ENCODE results near the gene STARD3. TPM values are rescaled to one million over a fixed set of nuclear protein-coding genes. Genes with fewer than 3 reads are reported as not detected.

The STARD3 gene
- total and polyA plus RNA-seq, 2 of the 13 experiments (the other 11 are each of a cell fraction or from before 2014, with no cell fraction given), result 34.6 to 100 TPM

DNA sequence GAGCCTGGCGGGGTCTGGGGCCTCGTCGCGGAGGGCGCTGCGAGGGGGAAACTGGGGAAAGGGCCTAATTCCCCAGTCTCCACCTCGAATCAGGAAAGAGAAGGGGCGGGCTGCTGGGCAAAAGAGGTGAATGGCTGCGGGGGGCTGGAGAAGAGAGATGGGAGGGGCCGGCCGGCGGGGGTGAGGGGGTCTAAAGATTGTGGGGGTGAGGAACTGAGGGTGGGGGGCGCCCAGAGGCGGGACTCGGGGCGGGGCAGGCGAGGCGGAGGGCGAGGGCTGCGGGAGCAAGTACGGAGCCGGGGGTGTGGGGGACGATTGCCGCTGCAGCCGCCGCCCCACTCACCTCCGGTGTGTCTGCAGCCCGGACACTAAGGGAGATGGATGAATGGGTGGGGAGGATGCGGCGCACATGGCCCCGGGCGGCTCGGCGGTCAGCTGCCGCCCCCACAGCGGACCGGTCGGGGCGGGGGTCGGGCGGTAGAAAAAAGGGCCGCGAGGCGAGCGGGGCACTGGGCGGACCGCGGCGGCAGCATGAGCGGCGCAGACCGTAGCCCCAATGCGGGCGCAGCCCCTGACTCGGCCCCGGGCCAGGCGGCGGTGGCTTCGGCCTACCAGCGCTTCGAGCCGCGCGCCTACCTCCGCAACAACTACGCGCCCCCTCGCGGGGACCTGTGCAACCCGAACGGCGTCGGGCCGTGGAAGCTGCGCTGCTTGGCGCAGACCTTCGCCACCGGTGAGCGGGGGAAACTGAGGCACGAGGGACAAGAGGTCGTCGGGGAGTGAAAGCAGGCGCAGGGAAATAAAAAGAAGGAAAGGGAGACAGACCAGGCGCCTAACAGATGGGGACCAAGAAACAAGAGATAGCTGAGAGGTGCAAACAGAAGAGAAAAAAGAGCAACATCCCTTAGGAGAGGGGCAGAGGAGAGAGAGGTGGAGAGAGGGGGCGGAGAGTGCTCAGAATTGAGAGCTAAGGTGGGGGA lies 31.3 kb downstream of the STARD3 start, which contains the start of gene PNMT (continued):
- TF ChIP-seq, protein P1, sequence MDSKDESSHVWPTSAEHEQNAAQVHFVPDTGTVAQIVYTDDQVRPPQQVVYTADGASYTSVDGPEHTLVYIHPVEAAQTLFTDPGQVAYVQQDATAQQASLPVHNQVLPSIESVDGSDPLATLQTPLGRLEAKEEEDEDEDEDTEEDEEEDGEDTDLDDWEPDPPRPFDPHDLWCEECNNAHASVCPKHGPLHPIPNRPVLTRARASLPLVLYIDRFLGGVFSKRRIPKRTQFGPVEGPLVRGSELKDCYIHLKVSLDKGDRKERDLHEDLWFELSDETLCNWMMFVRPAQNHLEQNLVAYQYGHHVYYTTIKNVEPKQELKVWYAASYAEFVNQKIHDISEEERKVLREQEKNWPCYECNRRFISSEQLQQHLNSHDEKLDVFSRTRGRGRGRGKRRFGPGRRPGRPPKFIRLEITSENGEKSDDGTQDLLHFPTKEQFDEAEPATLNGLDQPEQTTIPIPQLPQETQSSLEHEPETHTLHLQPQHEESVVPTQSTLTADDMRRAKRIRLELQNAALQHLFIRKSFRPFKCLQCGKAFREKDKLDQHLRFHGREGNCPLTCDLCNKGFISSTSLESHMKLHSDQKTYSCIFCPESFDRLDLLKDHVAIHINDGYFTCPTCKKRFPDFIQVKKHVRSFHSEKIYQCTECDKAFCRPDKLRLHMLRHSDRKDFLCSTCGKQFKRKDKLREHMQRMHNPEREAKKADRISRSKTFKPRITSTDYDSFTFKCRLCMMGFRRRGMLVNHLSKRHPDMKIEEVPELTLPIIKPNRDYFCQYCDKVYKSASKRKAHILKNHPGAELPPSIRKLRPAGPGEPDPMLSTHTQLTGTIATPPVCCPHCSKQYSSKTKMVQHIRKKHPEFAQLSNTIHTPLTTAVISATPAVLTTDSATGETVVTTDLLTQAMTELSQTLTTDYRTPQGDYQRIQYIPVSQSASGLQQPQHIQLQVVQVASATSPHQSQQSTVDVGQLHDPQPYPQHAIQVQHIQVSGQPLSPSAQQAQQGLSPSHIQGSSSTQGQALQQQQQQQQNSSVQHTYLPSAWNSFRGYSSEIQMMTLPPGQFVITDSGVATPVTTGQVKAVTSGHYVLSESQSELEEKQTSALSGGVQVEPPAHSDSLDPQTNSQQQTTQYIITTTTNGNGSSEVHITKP (CRISPR knock-in tag; IDR thresholded peaks at IDR 0.05; ENCODE audit: low read depth), result 0 out of 2 replicates have a peak, but pooled peaks have one; percentile 28
- TF ChIP-seq ZNF652 (CRISPR knock-in tag; IDR thresholded peaks at IDR 0.05; ENCODE audit: borderline replicate concordance, low read depth) (no peak), ESRRA (CRISPR knock-in tag; IDR thresholded peaks at IDR 0.05; ENCODE audit: low read depth) (0 out of 2 replicates have a peak, but pooled peaks have one; percentile 60), DNMT1 (CRISPR knock-in tag; IDR thresholded peaks at IDR 0.05) (peak; percentile 77; the same call in 1 of the 2 replicates), ZEB1 (IDR thresholded peaks at IDR 0.05; ENCODE audit: insufficient replicate concordance, low read depth) (no peak), ZNF678 (CRISPR knock-in tag; IDR thresholded peaks at IDR 0.05) (0 out of 2 replicates have a peak, but pooled peaks have one; percentile 25), ADNP (CRISPR knock-in tag; IDR thresholded peaks at IDR 0.05) (no peak), ZNF333 (CRISPR knock-in tag; IDR thresholded peaks at IDR 0.05; ENCODE audit: borderline replicate concordance) (no peak), DR1 (CRISPR knock-in tag; IDR thresholded peaks at IDR 0.05) (no peak), ZSCAN22 (CRISPR knock-in tag; IDR thresholded peaks at IDR 0.05) (0 out of 2 replicates have a peak, but pooled peaks have one; percentile 46), RARA (CRISPR knock-in tag; IDR thresholded peaks at IDR 0.05) (peak; percentile 52), MIER2 (CRISPR knock-in tag; IDR thresholded peaks at IDR 0.05) (0 out of 2 replicates have a peak, but pooled peaks have one; percentile 44)
- TF ChIP-seq, protein P2, sequence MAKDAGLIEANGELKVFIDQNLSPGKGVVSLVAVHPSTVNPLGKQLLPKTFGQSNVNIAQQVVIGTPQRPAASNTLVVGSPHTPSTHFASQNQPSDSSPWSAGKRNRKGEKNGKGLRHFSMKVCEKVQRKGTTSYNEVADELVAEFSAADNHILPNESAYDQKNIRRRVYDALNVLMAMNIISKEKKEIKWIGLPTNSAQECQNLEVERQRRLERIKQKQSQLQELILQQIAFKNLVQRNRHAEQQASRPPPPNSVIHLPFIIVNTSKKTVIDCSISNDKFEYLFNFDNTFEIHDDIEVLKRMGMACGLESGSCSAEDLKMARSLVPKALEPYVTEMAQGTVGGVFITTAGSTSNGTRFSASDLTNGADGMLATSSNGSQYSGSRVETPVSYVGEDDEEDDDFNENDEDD (CRISPR knock-in tag; IDR thresholded peaks at IDR 0.05; ENCODE audit: borderline replicate concordance), result peak; percentile 89
- TF ChIP-seq, protein P3, sequence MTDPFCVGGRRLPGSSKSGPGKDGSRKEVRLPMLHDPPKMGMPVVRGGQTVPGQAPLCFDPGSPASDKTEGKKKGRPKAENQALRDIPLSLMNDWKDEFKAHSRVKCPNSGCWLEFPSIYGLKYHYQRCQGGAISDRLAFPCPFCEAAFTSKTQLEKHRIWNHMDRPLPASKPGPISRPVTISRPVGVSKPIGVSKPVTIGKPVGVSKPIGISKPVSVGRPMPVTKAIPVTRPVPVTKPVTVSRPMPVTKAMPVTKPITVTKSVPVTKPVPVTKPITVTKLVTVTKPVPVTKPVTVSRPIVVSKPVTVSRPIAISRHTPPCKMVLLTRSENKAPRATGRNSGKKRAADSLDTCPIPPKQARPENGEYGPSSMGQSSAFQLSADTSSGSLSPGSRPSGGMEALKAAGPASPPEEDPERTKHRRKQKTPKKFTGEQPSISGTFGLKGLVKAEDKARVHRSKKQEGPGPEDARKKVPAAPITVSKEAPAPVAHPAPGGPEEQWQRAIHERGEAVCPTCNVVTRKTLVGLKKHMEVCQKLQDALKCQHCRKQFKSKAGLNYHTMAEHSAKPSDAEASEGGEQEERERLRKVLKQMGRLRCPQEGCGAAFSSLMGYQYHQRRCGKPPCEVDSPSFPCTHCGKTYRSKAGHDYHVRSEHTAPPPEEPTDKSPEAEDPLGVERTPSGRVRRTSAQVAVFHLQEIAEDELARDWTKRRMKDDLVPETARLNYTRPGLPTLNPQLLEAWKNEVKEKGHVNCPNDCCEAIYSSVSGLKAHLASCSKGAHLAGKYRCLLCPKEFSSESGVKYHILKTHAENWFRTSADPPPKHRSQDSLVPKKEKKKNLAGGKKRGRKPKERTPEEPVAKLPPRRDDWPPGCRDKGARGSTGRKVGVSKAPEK (CRISPR knock-in tag; IDR thresholded peaks at IDR 0.05; ENCODE audit: borderline replicate concordance), result peak; percentile 99
- TF ChIP-seq, protein P4, sequence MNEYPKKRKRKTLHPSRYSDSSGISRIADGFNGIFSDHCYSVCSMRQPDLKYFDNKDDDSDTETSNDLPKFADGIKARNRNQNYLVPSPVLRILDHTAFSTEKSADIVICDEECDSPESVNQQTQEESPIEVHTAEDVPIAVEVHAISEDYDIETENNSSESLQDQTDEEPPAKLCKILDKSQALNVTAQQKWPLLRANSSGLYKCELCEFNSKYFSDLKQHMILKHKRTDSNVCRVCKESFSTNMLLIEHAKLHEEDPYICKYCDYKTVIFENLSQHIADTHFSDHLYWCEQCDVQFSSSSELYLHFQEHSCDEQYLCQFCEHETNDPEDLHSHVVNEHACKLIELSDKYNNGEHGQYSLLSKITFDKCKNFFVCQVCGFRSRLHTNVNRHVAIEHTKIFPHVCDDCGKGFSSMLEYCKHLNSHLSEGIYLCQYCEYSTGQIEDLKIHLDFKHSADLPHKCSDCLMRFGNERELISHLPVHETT (CRISPR knock-in tag; conservative IDR thresholded peaks at IDR 0.05), result 0 out of 2 replicates have a peak, but pooled peaks have one; percentile 30

Data from HepG2 (cell line).